K562 (cell line): ENCODE results near the gene HPDL. TPM values are rescaled to one million over a fixed set of nuclear protein-coding genes. Genes with fewer than 3 reads are reported as not detected.
"Not testable (repeated sequence)": the region's sequence is repeated elsewhere in the genome, so short reads cannot be mapped to it uniquely, and the experiment has no call there.

Experiments
- ATAC-seq: fragments of 200-7000 bp; cut with Tn5 transposase; 3 replicates; pipeline ENCODE4 v1.9.1; 2020; ENCODE audit warnings: moderate library complexity
- BruUV-seq: library from RNA; stranded (reverse); fragments of 400-500 nt; replicated peaks from 2 replicates; lab custom pipeline; 2021; lab: Mats Ljungman, UMichigan
- CTCF ChIA-PET: fragments of 300-600 bp; formaldehyde crosslinking; extraction: SDS; loops from one replicate; lab custom pipeline; 2021; ENCODE audit warnings: low intra/inter-chr PET ratio; lab: Yijun Ruan, JAX
- POLR2A ChIA-PET: fragments of 300-600, 350-650 bp; sonication (Branson Sonifier 250); formaldehyde crosslinking; extraction: SDS; loops from one replicate; lab custom pipeline; 2021; ENCODE audit warnings: antibody characterized with exemption, inconsistent platforms; lab: Yijun Ruan, JAX
- DNase-seq, 4 experiments: peaks; one replicate each; pipeline versions ENCODE4 v3.0.0 to v3.0.0-alpha.2; 2011 to 2018; ENCODE audit warnings: low spot score in 3 of 4, mixed read lengths in 3 of 4; ENCODE audit errors: extremely low read depth in 1 of 4
- FAIRE-seq: peaks from 2 replicates; lab custom pipeline; 2011; peaks lifted over from hg19 to GRCh38; lab: Jason Lieb, UNC
- H2AFZ ChIP-seq: 2 replicates; pipeline ENCODE4 v1.6.0; 2011; ENCODE audit warnings: low read depth, low read length, control low read depth, inconsistent platforms
- H3K27ac ChIP-seq: fragments of 200-600 bp; 3 replicates; pipeline ENCODE4 v1.8.0; 2011; ENCODE audit warnings: low read depth, mild to moderate bottlenecking, control low read depth, inconsistent platforms, low read length, moderate library complexity, mixed read lengths; ENCODE audit errors: extremely low read depth
- H3K27me3 ChIP-seq, 2 experiments: fragments of 300-600 bp in 1 of 2; 2 replicates in 1 of 2; 3 replicates in 1 of 2; pipeline versions ENCODE4 v1.6.0 to v1.8.0; 2011; ENCODE audit warnings: inconsistent platforms in 2 of 2, low read length in 2 of 2, mild to moderate bottlenecking in 1 of 2, mixed read lengths in 1 of 2, moderate library complexity in 1 of 2; ENCODE audit not compliant: control insufficient read depth in 2 of 2, insufficient read depth in 2 of 2
- H3K36me3 ChIP-seq: fragments of 300-600 bp; 3 replicates; pipeline ENCODE4 v1.8.0; 2011; ENCODE audit warnings: mild to moderate bottlenecking, low read length, inconsistent platforms; ENCODE audit not compliant: control insufficient read depth, insufficient read depth
- H3K4me1 ChIP-seq, 2 experiments: fragments of 200-600 bp in 1 of 2; replicated peaks in 1 of 2; 2 replicates in 1 of 2; 3 replicates in 1 of 2; pipeline versions ENCODE4 v1.5.1 to v1.8.0; 2011; ENCODE audit warnings: inconsistent platforms in 2 of 2, low read length in 2 of 2, mild to moderate bottlenecking in 1 of 2, mixed read lengths in 1 of 2, moderate library complexity in 1 of 2; ENCODE audit not compliant: control insufficient read depth in 2 of 2, insufficient read depth in 2 of 2
- H3K4me2 ChIP-seq: 2 replicates; pipeline ENCODE4 v1.6.1; 2011; ENCODE audit warnings: low read length, control low read depth, inconsistent platforms, mixed read lengths; ENCODE audit not compliant: insufficient read depth
- H3K4me3 ChIP-seq: fragments of 200-600 bp; sonication (generic), shearing (Covaris generic); 2 replicates; pipeline ENCODE4 v1.5.1; 2016; ENCODE audit warnings: control low read depth, inconsistent platforms
- H3K79me2 ChIP-seq: fragments of 200-600 bp; 3 replicates; pipeline ENCODE4 v1.8.0; 2011; ENCODE audit warnings: low read length, inconsistent platforms; ENCODE audit not compliant: control insufficient read depth, insufficient read depth
- H3K9ac ChIP-seq, 2 experiments: 2 replicates each; pipeline versions ENCODE4 v1.6.0 to v1.6.1; 2011; ENCODE audit warnings: low read depth in 2 of 2, low read length in 2 of 2, control low read depth in 1 of 2, inconsistent platforms in 1 of 2, mild to moderate bottlenecking in 1 of 2, mixed read lengths in 1 of 2; ENCODE audit not compliant: insufficient read depth in 1 of 2
- H3K9me1 ChIP-seq: one replicate; pipeline ENCODE4 v1.6.0; 2011; ENCODE audit warnings: inconsistent platforms, mild to moderate bottlenecking, low read length, moderate library complexity; ENCODE audit not compliant: control insufficient read depth, insufficient read depth
- H3K9me3 ChIP-seq: replicated peaks from 2 replicates; pipeline ENCODE4 v1.5.1; 2011; ENCODE audit warnings: low read depth, low read length, inconsistent platforms; ENCODE audit not compliant: control insufficient read depth, insufficient read depth
- H4K20me1 ChIP-seq: replicated peaks from 2 replicates; pipeline ENCODE4 v1.6.1; 2011; ENCODE audit warnings: low read length, inconsistent platforms, mixed read lengths; ENCODE audit not compliant: control insufficient read depth, insufficient read depth
- ARID1B ChIP-seq: fragments of 450-650 bp; IDR thresholded peaks from 2 replicates; pipeline ENCODE4 v1.6.1; 2016; ENCODE audit warnings: antibody characterized with exemption, mild to moderate bottlenecking, inconsistent platforms
- MYC ChIP-seq, 2 experiments: fragments of 250-450 bp in 1 of 2; sonication (Bioruptor Pico) in 1 of 2; IDR thresholded peaks; 2 replicates each; pipeline versions ENCODE4 v1.5.1 to v1.6.1; 2012 to 2021; ENCODE audit warnings: low read depth in 2 of 2, borderline replicate concordance in 1 of 2, improper control_type of control experiment in 1 of 2, low read length in 1 of 2, mild to moderate bottlenecking in 1 of 2, moderate library complexity in 1 of 2
- RNF2 ChIP-seq: sonication (generic); IDR thresholded peaks from 2 replicates; pipeline ENCODE4 v1.6.1; 2016
- YY1 ChIP-seq, 3 experiments: IDR thresholded peaks; 2 replicates each; pipeline ENCODE4 v1.6.1; 2011; ENCODE audit warnings: low read length in 2 of 3, mild to moderate bottlenecking in 2 of 3, moderate library complexity in 2 of 3, borderline replicate concordance in 1 of 3, control low read depth in 1 of 3, low read depth in 1 of 3; ENCODE audit not compliant: insufficient read depth in 3 of 3, insufficient replicate concordance in 2 of 3, control insufficient read depth in 1 of 3, insufficient read length in 1 of 3; ENCODE audit errors: extremely low read depth in 1 of 3
- ZNF354B ChIP-seq: fragments of 250-450 bp; sonication (Bioruptor Pico); IDR thresholded peaks from 2 replicates; pipeline ENCODE4 v1.4.0; 2020
- ZNF507 ChIP-seq: conservative IDR thresholded peaks from 2 replicates; pipeline ENCODE4 v1.6.1; 2017; ENCODE audit warnings: missing genetic modification characterization, missing compliant biosample characterization
- WGBS: fragments of 100-300 bp; shearing (Covaris generic); methylation state at CpG from one replicate; pipeline ENCODE4 v1.1.6; 2016; ENCODE audit warnings: low coverage, mixed read lengths; ENCODE audit not compliant: insufficient coverage; ENCODE audit errors: missing lambda C conversion rate; 5-methylcytosine and 5-hydroxymethylcytosine counted together
- in situ Hi-C: fragments of 300-500 bp; cut with MboI; formaldehyde crosslinking; loops from 4 replicates; pipeline ENCODE4 v1.15.0; 2018; ENCODE audit warnings: inconsistent platforms, mixed read lengths
- intact Hi-C: fragments of 100-400 bp; cut with micrococcal nuclease; formaldehyde crosslinking; loops from 2 replicates; pipeline ENCODE4 v1.14.2; 2022
- polyA plus RNA-seq, 8 experiments: library from polyadenylated mRNA; depleted of rRNA in 4 of 8; stranded (reverse) in 5 of 8; unstranded in 3 of 8; fragments of >200 nt; fragmentation: Nextera tagmentation in 2 of 8; fragmentation: Illumina TruSeq in 1 of 8; extraction: Ambion mirVana in 2 of 8; extraction: Trizol in 1 of 8; gene quantifications; 2 replicates each; pipeline versions ENCODE4 v1.2.1 to v1.2.3, GENCODE V29; 2011 to 2014; ENCODE audit warnings: inconsistent platforms in 1 of 8, missing spikeins in 1 of 8
- total RNA-seq, 7 experiments: library from RNA; depleted of rRNA in 6 of 7; stranded (reverse); fragments of >200 nt in 6 of 7; fragmentation: Illumina TruSeq in 2 of 7; extraction: Trizol in 2 of 7; gene quantifications; 2 replicates each; pipeline versions ENCODE4 v1.2.1 to v1.2.3, GENCODE V29; 2011 to 2021; ENCODE audit warnings: low replicate concordance in 1 of 7
- TF ChIP-seq, protein P1 (sequence below): sonication (generic); formaldehyde crosslinking; IDR thresholded peaks from 2 replicates; pipeline ENCODE4 v1.8.0; 2022; ENCODE audit warnings: missing genetic modification reagents, mild to moderate bottlenecking, moderate library complexity, borderline replicate concordance

The HPDL gene
- total and polyA plus RNA-seq, 9 of the 15 experiments (the other 6 are each of a cell fraction or from before 2014, with no cell fraction given), result not detected

GRCh38 chr1:45284858-45285257 is 41.8 kb upstream of the HPDL start (continued):
- TF ChIP-seq, protein P1, sequence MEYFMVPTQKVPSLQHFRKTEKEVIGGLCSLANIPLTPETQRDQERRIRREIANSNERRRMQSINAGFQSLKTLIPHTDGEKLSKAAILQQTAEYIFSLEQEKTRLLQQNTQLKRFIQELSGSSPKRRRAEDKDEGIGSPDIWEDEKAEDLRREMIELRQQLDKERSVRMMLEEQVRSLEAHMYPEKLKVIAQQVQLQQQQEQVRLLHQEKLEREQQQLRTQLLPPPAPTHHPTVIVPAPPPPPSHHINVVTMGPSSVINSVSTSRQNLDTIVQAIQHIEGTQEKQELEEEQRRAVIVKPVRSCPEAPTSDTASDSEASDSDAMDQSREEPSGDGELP (CRISPR knock-in tag), result peak; percentile 37; the same call in 1 of the 2 replicates
- TF ChIP-seq YY1 (IDR thresholded peaks at IDR 0.05; ENCODE audit: borderline replicate concordance in 1 of 3, control insufficient read depth in 1 of 3, extremely low read depth in 1 of 3, insufficient read depth in 3 of 3, insufficient read length in 1 of 3, insufficient replicate concordance in 2 of 3, low read depth in 1 of 3, low read length in 2 of 3) (peak in 1 of 3 experiments; percentile 34), ARID1B (peak; percentile 51; the same call in 1 of the 2 replicates), RNF2 (peak; percentile 43; the same call in 1 of the 2 replicates), MYC (IDR thresholded peaks at IDR 0.05; ENCODE audit: low read depth, low read length) (0 out of 2 replicates have a peak, but pooled peaks have one; percentile 19)
- not testable (repeated sequence) for TF ChIP-seq MYC (CRISPR knock-in tag; IDR thresholded peaks at IDR 0.05; ENCODE audit: borderline replicate concordance, low read depth)

DNA sequence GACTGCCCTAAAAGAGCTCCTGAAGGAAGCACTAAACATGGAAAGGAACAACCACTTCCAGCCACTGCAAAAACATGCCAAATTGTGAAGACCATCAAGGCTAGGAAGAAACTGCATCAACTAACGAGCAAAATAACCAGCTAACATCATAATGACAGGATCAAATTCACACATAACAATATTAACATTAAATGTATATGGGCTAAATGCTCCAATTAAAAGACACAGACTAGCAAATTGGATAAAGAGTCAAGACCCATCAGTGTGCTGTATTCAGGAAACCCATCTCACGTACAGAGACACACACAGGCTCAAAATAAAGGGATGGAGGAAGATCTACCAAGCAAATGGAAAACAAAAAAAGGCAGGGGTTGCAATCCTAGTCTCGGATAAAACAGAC is 40.2 kb upstream of the HPDL start:
- H3K4me2 ChIP-seq, H3K4me1 ChIP-seq, H3K9ac ChIP-seq, H3K27me3 ChIP-seq, in situ Hi-C loops, H2AFZ ChIP-seq, H3K36me3 ChIP-seq, H3K9me1 ChIP-seq, H3K4me3 ChIP-seq, H3K27ac ChIP-seq, ATAC-seq, intact Hi-C loops, POLR2A ChIA-PET, H3K79me2 ChIP-seq, FAIRE-seq, H3K9me3 ChIP-seq, H4K20me1 ChIP-seq, BruUV-seq, DNase-seq, CTCF ChIA-PET: not testable (repeated sequence)
- peak; percentile 80 for TF ChIP-seq ZNF354B (CRISPR knock-in tag)
- peak; percentile 98 for TF ChIP-seq ZNF507
- 10% methylated on average over 2 of the region's 3 CpGs for WGBS
